ENCODE measurements around the gene CWC15. TPM values are rescaled to one million over a fixed set of nuclear protein-coding genes. Genes with fewer than 3 reads are reported as not detected.

Gene CWC15
- total RNA-seq, 5 donors from 2014 or later (not counting 1 experiment from before 2014, with no cell fraction given): 56.4 to 91.0 (median 64.1) TPM

GRCh38 chr11:94941131-94941530, 32.2 kb downstream of the CWC15 start:
- Histone ChIP-seq H3K9me3 (no peaks in the 10 kb centered on the region), H3K27ac (ENCODE audit: low read length) (no peak overlapping the region), H3K4me3 (ENCODE audit: control insufficient read depth in 1 of 2, extremely low read depth in 1 of 2, low read length in 1 of 2) (no peak overlapping the region), H3K27me3 (replicated peaks in 1 of 2; ENCODE audit: control insufficient read depth in 2 of 2, extremely low read depth in 1 of 2, insufficient read depth in 2 of 2, low read length in 1 of 2) (peaks cover 0 to 6% of the 10 kb centered on the region in 2 experiments), H3K36me3 (ENCODE audit: control insufficient read depth in 2 of 2, extremely low read depth in 1 of 2, insufficient read depth in 1 of 2, low read length in 1 of 2) (no peaks in the 10 kb centered on the region), H3K4me1 (ENCODE audit: control insufficient read depth in 1 of 2, extremely low read depth in 1 of 2, insufficient read depth in 2 of 2, low read length in 2 of 2) (no peaks in the 10 kb centered on the region)
- no peak overlapping the region for H3K4me3 Mint-ChIP-seq
- no peaks in the 10 kb centered on the region for H3K9me3 Mint-ChIP-seq
- H3K27me3 Mint-ChIP-seq: peaks cover 0 to 2% of the 10 kb centered on the region in 2 donors
- DNase-seq: no peak
- ATAC-seq (replicated peaks in 1 of 4): no peak
- peak overlapping the region in 1 of 2 donors; percentile 29 for H3K27ac Mint-ChIP-seq
- no peaks in the 10 kb centered on the region for H3K36me3 Mint-ChIP-seq
- ChIA-PET CTCF (no interaction called here), POLR2A (no interaction called here)
- 86% methylated on average over 1 of the region's 4 CpGs for WGBS (ENCODE audit: insufficient coverage)
- H3K4me1 Mint-ChIP-seq: peaks cover 2 to 11% (median 4%) of the 10 kb centered on the region in 3 donors

- no peak overlapping the region for H3K4me3 Mint-ChIP-seq
- Histone ChIP-seq H3K9me3 (no peaks in the 10 kb centered on the region), H3K4me3 (ENCODE audit: control insufficient read depth in 1 of 2, extremely low read depth in 1 of 2, low read length in 1 of 2) (no peak overlapping the region), H3K27ac (ENCODE audit: low read length) (no peak overlapping the region), H3K4me1 (ENCODE audit: control insufficient read depth in 1 of 2, extremely low read depth in 1 of 2, insufficient read depth in 2 of 2, low read length in 2 of 2) (peaks cover 10 to 12% of the 10 kb centered on the region in 2 experiments), H3K36me3 (ENCODE audit: control insufficient read depth in 2 of 2, extremely low read depth in 1 of 2, insufficient read depth in 1 of 2, low read length in 1 of 2) (no peaks in the 10 kb centered on the region), H3K27me3 (replicated peaks in 1 of 2; ENCODE audit: control insufficient read depth in 2 of 2, extremely low read depth in 1 of 2, insufficient read depth in 2 of 2, low read length in 1 of 2) (peaks cover 0 to 6% of the 10 kb centered on the region in 2 experiments)
- H3K27ac Mint-ChIP-seq: no peak overlapping the region
- peaks cover 0 to 2% of the 10 kb centered on the region in 2 donors for H3K27me3 Mint-ChIP-seq
- H3K36me3 Mint-ChIP-seq: no peaks in the 10 kb centered on the region
- CTCF ChIA-PET: no interaction called here
- 83% methylated on average over 1 of the region's 2 CpGs for WGBS (ENCODE audit: insufficient coverage)
- ATAC-seq (replicated peaks in 1 of 4): no peak
- peaks cover 17 to 28% (median 20%) of the 10 kb centered on the region in 3 donors for H3K4me1 Mint-ChIP-seq
- no peaks in the 10 kb centered on the region for H3K9me3 Mint-ChIP-seq
- POLR2A ChIA-PET: interaction anchor here in 1 of 2 donors (0.5 kb wide), 1 partner anchor 28 kb away, joined by 3 read pairs; no protein-coding TSS in a partner anchor
- no peak for DNase-seq
Observed at GRCh38 chr11:94939346-94939745, 34.0 kb downstream of the CWC15 start.

GRCh38 chr11:94938095-94939055, 35.0 kb downstream of the CWC15 start:
- Mint-ChIP-seq H3K36me3 (no peaks in the 10 kb centered on the region), H3K9me3 (no peaks in the 10 kb centered on the region), H3K4me1 (peaks cover 27 to 38% (median 30%) of the 10 kb centered on the region in 3 donors), H3K27ac (no peak overlapping the region), H3K4me3 (no peak overlapping the region), H3K27me3 (peaks cover 0 to under 1% of the 10 kb centered on the region in 2 donors)
- no peak overlapping the region for H3K27ac ChIP-seq (ENCODE audit: low read length)
- no peaks in the 10 kb centered on the region for H3K9me3 ChIP-seq
- WGBS (ENCODE audit: insufficient coverage): 91% methylated on average over 5 of the region's 9 CpGs
- no peak for DNase-seq
- H3K4me1 ChIP-seq (ENCODE audit: control insufficient read depth in 1 of 2, extremely low read depth in 1 of 2, insufficient read depth in 2 of 2, low read length in 2 of 2): peaks cover 20% of the 10 kb centered on the region in 2 experiments
- no peaks in the 10 kb centered on the region for H3K36me3 ChIP-seq (ENCODE audit: control insufficient read depth in 2 of 2, extremely low read depth in 1 of 2, insufficient read depth in 1 of 2, low read length in 1 of 2)
- POLR2A ChIA-PET: no interaction called here
- no peak overlapping the region for H3K4me3 ChIP-seq (ENCODE audit: control insufficient read depth in 1 of 2, extremely low read depth in 1 of 2, low read length in 1 of 2)
- CTCF ChIA-PET: no interaction called here
- no peak for ATAC-seq (replicated peaks in 1 of 4)
- peaks cover 0 to 5% of the 10 kb centered on the region in 2 experiments for H3K27me3 ChIP-seq (replicated peaks in 1 of 2; ENCODE audit: control insufficient read depth in 2 of 2, extremely low read depth in 1 of 2, insufficient read depth in 2 of 2, low read length in 1 of 2)

GRCh38 chr11:94934846-94935245, 38.5 kb downstream of the CWC15 start:
- no peaks in the 10 kb centered on the region for H3K36me3 Mint-ChIP-seq
- ATAC-seq (replicated peaks in 1 of 4) (peak; percentile 50 to 89 (median 74)), DNase-seq (peak in 4 of 35 experiments; percentile 8 to 37 (median 20))
- peak overlapping the region in 2 of 3 donors; percentile 11 to 67 for H3K4me3 Mint-ChIP-seq
- Histone ChIP-seq H3K9me3 (no peaks in the 10 kb centered on the region), H3K27ac (ENCODE audit: low read length) (no peak overlapping the region), H3K36me3 (ENCODE audit: control insufficient read depth in 2 of 2, extremely low read depth in 1 of 2, insufficient read depth in 1 of 2, low read length in 1 of 2) (no peaks in the 10 kb centered on the region), H3K4me1 (ENCODE audit: control insufficient read depth in 1 of 2, extremely low read depth in 1 of 2, insufficient read depth in 2 of 2, low read length in 2 of 2) (peaks cover 24 to 25% of the 10 kb centered on the region in 2 experiments), H3K4me3 (ENCODE audit: control insufficient read depth in 1 of 2, extremely low read depth in 1 of 2, low read length in 1 of 2) (no peak overlapping the region), H3K27me3 (replicated peaks in 1 of 2; ENCODE audit: control insufficient read depth in 2 of 2, extremely low read depth in 1 of 2, insufficient read depth in 2 of 2, low read length in 1 of 2) (no peaks in the 10 kb centered on the region)
- H3K4me1 Mint-ChIP-seq: peaks cover 34 to 51% (median 39%) of the 10 kb centered on the region in 3 donors
- H3K27ac Mint-ChIP-seq: peak overlapping the region in 1 of 2 donors; percentile 77
- no peaks in the 10 kb centered on the region for H3K9me3 Mint-ChIP-seq
- H3K27me3 Mint-ChIP-seq: no peaks in the 10 kb centered on the region
- no CpG with 5 or more reads among the region's 3 CpGs for WGBS (ENCODE audit: insufficient coverage)
- POLR2A ChIA-PET: no interaction called here
- CTCF ChIA-PET: no interaction called here

- POLR2A ChIA-PET: no interaction called here
- ATAC-seq (replicated peaks in 1 of 4): peak in 2 of 4 experiments; percentile 41 to 53
Observed at GRCh38 chr11:94934362-94934761, 39.0 kb downstream of the CWC15 start.

GRCh38 chr11:94933223-94934130, 39.9 kb downstream of the CWC15 start:
- POLR2A ChIA-PET: no interaction called here
- 79% methylated on average over 2 of the region's 5 CpGs for WGBS (ENCODE audit: insufficient coverage)

More at GRCh38 chr11:94934362-94934761, 39.0 kb downstream of the CWC15 start:
- H3K4me3 ChIP-seq (ENCODE audit: control insufficient read depth in 1 of 2, extremely low read depth in 1 of 2, low read length in 1 of 2): no peak overlapping the region
- H3K27ac ChIP-seq (ENCODE audit: low read length): no peak overlapping the region
- no peaks in the 10 kb centered on the region for H3K36me3 Mint-ChIP-seq
- CTCF ChIA-PET: no interaction called here
- peaks cover 34 to 54% (median 39%) of the 10 kb centered on the region in 3 donors for H3K4me1 Mint-ChIP-seq
- WGBS (ENCODE audit: insufficient coverage): 53% methylated on average over 2 of the region's 4 CpGs
- no peaks in the 10 kb centered on the region for H3K27me3 Mint-ChIP-seq
- no peaks in the 10 kb centered on the region for H3K9me3 Mint-ChIP-seq
- H3K9me3 ChIP-seq: no peaks in the 10 kb centered on the region
- peaks cover 24 to 27% of the 10 kb centered on the region in 2 experiments for H3K4me1 ChIP-seq (ENCODE audit: control insufficient read depth in 1 of 2, extremely low read depth in 1 of 2, insufficient read depth in 2 of 2, low read length in 2 of 2)
- H3K27me3 ChIP-seq (replicated peaks in 1 of 2; ENCODE audit: control insufficient read depth in 2 of 2, extremely low read depth in 1 of 2, insufficient read depth in 2 of 2, low read length in 1 of 2): no peaks in the 10 kb centered on the region
- peak in 1 of 35 experiments; percentile 22 for DNase-seq
- peak overlapping the region; percentile 10 to 67 (median 11) for H3K4me3 Mint-ChIP-seq
- peak overlapping the region in 1 of 2 donors; percentile 77 for H3K27ac Mint-ChIP-seq
- no peaks in the 10 kb centered on the region for H3K36me3 ChIP-seq (ENCODE audit: control insufficient read depth in 2 of 2, extremely low read depth in 1 of 2, insufficient read depth in 1 of 2, low read length in 1 of 2)

More at GRCh38 chr11:94933223-94934130, 39.9 kb downstream of the CWC15 start:
- Histone ChIP-seq H3K27me3 (replicated peaks in 1 of 2; ENCODE audit: control insufficient read depth in 2 of 2, extremely low read depth in 1 of 2, insufficient read depth in 2 of 2, low read length in 1 of 2) (no peaks in the 10 kb centered on the region), H3K36me3 (ENCODE audit: control insufficient read depth in 2 of 2, extremely low read depth in 1 of 2, insufficient read depth in 1 of 2, low read length in 1 of 2) (no peaks in the 10 kb centered on the region), H3K4me3 (ENCODE audit: control insufficient read depth in 1 of 2, extremely low read depth in 1 of 2, low read length in 1 of 2) (no peak overlapping the region), H3K4me1 (ENCODE audit: control insufficient read depth in 1 of 2, extremely low read depth in 1 of 2, insufficient read depth in 2 of 2, low read length in 2 of 2) (peaks cover 24 to 34% of the 10 kb centered on the region in 2 experiments), H3K27ac (ENCODE audit: low read length) (no peak overlapping the region), H3K9me3 (no peaks in the 10 kb centered on the region)
- Mint-ChIP-seq H3K4me3 (peak overlapping the region in 1 of 3 donors; percentile 67), H3K9me3 (no peaks in the 10 kb centered on the region), H3K4me1 (peaks cover 37 to 63% (median 42%) of the 10 kb centered on the region in 3 donors), H3K27me3 (no peaks in the 10 kb centered on the region), H3K36me3 (no peaks in the 10 kb centered on the region), H3K27ac (no peak overlapping the region)
- ATAC-seq (replicated peaks in 1 of 4) (no peak), DNase-seq (no peak)
- CTCF ChIA-PET: no interaction called here
